ENCODE measurements around the gene C11orf58.

DNA sequence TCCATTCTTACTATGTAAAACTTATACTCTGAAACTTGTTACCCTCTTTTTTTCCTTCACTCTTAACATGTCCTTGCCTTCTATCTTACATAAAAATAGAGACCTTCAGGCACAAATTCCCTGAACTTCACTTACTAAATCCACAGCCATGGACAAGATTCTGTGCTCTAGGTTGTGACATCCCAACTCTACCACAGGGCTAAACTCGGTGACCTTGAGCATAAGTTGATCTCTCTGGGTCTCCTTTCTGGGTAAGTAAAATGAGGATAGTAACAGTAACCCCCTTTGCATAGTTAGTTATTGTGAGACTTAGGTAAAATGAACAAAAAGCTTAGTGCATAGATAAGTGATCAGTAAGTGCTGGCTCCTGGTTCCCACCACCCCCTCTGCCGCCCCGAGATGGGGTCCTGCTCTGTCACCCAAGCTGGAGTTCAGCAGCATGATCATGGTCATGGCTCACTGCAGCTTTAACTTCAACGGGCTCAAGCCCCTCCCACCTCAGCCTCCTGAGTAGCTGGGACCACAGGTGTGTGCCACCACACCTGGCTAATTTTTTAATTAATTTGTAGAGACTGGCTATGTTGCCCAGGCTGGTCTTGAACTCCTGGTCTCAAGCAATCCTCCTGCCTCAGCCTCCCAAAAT lies 20.1 kb downstream of the C11orf58 start:
- TF ChIP-seq EZH2phosphoT487 (IDR thresholded peaks at IDR 0.05; ENCODE audit: low read depth) = no peak
- TF ChIP-seq, protein P1, sequence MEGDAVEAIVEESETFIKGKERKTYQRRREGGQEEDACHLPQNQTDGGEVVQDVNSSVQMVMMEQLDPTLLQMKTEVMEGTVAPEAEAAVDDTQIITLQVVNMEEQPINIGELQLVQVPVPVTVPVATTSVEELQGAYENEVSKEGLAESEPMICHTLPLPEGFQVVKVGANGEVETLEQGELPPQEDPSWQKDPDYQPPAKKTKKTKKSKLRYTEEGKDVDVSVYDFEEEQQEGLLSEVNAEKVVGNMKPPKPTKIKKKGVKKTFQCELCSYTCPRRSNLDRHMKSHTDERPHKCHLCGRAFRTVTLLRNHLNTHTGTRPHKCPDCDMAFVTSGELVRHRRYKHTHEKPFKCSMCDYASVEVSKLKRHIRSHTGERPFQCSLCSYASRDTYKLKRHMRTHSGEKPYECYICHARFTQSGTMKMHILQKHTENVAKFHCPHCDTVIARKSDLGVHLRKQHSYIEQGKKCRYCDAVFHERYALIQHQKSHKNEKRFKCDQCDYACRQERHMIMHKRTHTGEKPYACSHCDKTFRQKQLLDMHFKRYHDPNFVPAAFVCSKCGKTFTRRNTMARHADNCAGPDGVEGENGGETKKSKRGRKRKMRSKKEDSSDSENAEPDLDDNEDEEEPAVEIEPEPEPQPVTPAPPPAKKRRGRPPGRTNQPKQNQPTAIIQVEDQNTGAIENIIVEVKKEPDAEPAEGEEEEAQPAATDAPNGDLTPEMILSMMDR (IDR thresholded peaks at IDR 0.05; ENCODE audit: low read depth, low read length) = no peak
